MCF 10A (cell line): ENCODE measurements around the gene CTAGE1. TPM values are rescaled to one million over a fixed set of nuclear protein-coding genes. Genes with fewer than 3 reads are reported as not detected.
"Not testable (repeated sequence)": the region's sequence is repeated elsewhere in the genome, so short reads cannot be mapped to it uniquely, and the experiment has no call there.

Experiments
- BruUV-seq: library from RNA; stranded (reverse); fragments of 400-500 nt; replicated peaks from 2 replicates; lab custom pipeline; 2021; lab: Mats Ljungman, UMichigan
- CTCF ChIA-PET: fragments of 300-600 bp; sonication (Branson Sonifier 250); formaldehyde crosslinking; extraction: SDS; loops from one replicate; lab custom pipeline; 2021; ENCODE audit warnings: antibody characterized with exemption, inconsistent platforms; lab: Yijun Ruan, JAX
- POLR2A ChIA-PET: fragments of 300-600, 350-650 bp; sonication (Branson Sonifier 250); formaldehyde crosslinking; extraction: SDS; loops from one replicate; lab custom pipeline; 2020; ENCODE audit warnings: antibody characterized with exemption, inconsistent platforms; lab: Yijun Ruan, JAX
- DNase-seq: peaks from one replicate; pipeline ENCODE4 v3.0.0-alpha.2; 2018; ENCODE audit not compliant: unreplicated experiment
- H3K27ac Mint-ChIP-seq: one replicate; pipeline ENCODE4 v1.8.0; 2022; ENCODE audit warnings: mild to moderate bottlenecking, low read depth, mixed read lengths; ENCODE audit not compliant: unreplicated experiment
- H3K27me3 Mint-ChIP-seq: one replicate; pipeline ENCODE4 v1.8.0; 2022; ENCODE audit warnings: mixed read lengths; ENCODE audit not compliant: insufficient read depth, unreplicated experiment
- H3K36me3 Mint-ChIP-seq: one replicate; pipeline ENCODE4 v1.8.0; 2022; ENCODE audit warnings: mild to moderate bottlenecking, moderate library complexity, mixed read lengths; ENCODE audit not compliant: insufficient read depth, unreplicated experiment
- H3K4me1 Mint-ChIP-seq: one replicate; pipeline ENCODE4 v1.8.0; 2022; ENCODE audit warnings: mixed read lengths; ENCODE audit not compliant: insufficient read depth, unreplicated experiment
- H3K4me3 Mint-ChIP-seq: one replicate; pipeline ENCODE4 v1.8.0; 2022; ENCODE audit warnings: mild to moderate bottlenecking, moderate library complexity, mixed read lengths; ENCODE audit not compliant: unreplicated experiment
- H3K9me3 Mint-ChIP-seq: one replicate; pipeline ENCODE4 v1.8.0; 2022; ENCODE audit warnings: mixed read lengths; ENCODE audit not compliant: unreplicated experiment
- CTCF ChIP-seq: fragments of 200-600 bp; IDR thresholded peaks from one replicate; pipeline ENCODE4 v1.8.0; 2022; ENCODE audit warnings: antibody characterized with exemption, mild to moderate bottlenecking; ENCODE audit not compliant: unreplicated experiment
- intact Hi-C: fragments of 100-400 bp; cut with micrococcal nuclease; formaldehyde crosslinking; loops from 2 replicates; pipeline ENCODE4 v1.14.1; 2022
- total RNA-seq: library from RNA; stranded (reverse); gene quantifications from 2 replicates; pipeline ENCODE4 v1.2.3, GENCODE V29; 2022

CTAGE1 gene
- total RNA-seq, 1 experiment from 2014 or later = not detected

- no peaks in the 10 kb centered on the region for H3K4me1 Mint-ChIP-seq
- CTCF ChIA-PET = interaction anchor here (0.7 kb wide), 1 partner anchor 415 kb away, joined by 3 read pairs; no protein-coding TSS in a partner anchor
- intact Hi-C loops = no loop called here
- H3K36me3 Mint-ChIP-seq = no peaks in the 10 kb centered on the region
- POLR2A ChIA-PET = interaction anchor here (0.6 kb wide), 1 partner anchor 21 kb away, joined by 3 read pairs; no protein-coding TSS in a partner anchor
- H3K9me3 Mint-ChIP-seq = no peaks in the 10 kb centered on the region
- BruUV-seq = no TSS peak
- no peak for DNase-seq
- no peak overlapping the region for H3K27ac Mint-ChIP-seq
- H3K4me3 Mint-ChIP-seq = no peak overlapping the region
- no peak for TF ChIP-seq CTCF
- no peaks in the 10 kb centered on the region for H3K27me3 Mint-ChIP-seq
Measured at GRCh38 chr18:22398464-22398863, 19.3 kb downstream of the CTAGE1 start.

- Mint-ChIP-seq H3K36me3 (no peaks in the 10 kb centered on the region), H3K27me3 (no peaks in the 10 kb centered on the region), H3K27ac (no peak overlapping the region), H3K4me3 (no peak overlapping the region), H3K4me1 (peaks cover 11% of the 10 kb centered on the region), H3K9me3 (no peaks in the 10 kb centered on the region)
- BruUV-seq = no TSS peak
- no peak for TF ChIP-seq CTCF
- CTCF ChIA-PET = no interaction called here
- intact Hi-C loops = no loop called here
- DNase-seq = no peak
- POLR2A ChIA-PET = no interaction called here
Measured at GRCh38 chr18:22394428-22394827, 23.3 kb downstream of the CTAGE1 start.

DNA sequence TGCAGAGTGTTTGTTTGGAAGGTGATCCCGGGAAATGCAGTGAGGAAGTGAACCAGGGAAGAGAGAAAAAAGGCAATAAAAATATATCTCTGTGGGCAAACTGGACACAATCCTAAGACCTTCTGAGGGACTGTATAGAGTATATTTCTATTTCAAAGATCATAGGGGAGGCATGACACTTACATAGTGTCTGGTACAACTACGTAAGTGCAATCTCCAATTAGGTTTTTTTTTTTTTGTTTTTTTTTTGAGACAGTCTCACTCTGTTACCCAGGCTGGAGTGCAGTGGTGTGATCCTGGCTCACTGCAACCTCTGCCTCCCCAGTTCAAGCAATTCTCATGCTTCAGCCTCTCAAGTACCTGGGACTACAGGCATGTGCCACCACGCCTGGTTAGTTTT is 24.6 kb downstream of the CTAGE1 start:
- H3K27me3 Mint-ChIP-seq, H3K27ac Mint-ChIP-seq, DNase-seq, H3K4me3 Mint-ChIP-seq, BruUV-seq, POLR2A ChIA-PET, CTCF ChIA-PET, H3K36me3 Mint-ChIP-seq, H3K9me3 Mint-ChIP-seq, intact Hi-C loops: not testable (repeated sequence)
- peaks cover 11% of the 10 kb centered on the region for H3K4me1 Mint-ChIP-seq

- intact Hi-C loops = loop anchor here (1.0 kb wide), 1 partner anchor 75 kb away; no protein-coding TSS in a partner anchor
- ChIA-PET CTCF (interaction anchor here (0.8 to 1.2 kb wide), 2 partner anchors 11 to 394 kb away, joined by 3 to 6 read pairs; no protein-coding TSS in a partner anchor), POLR2A (interaction anchor here (1.0 kb wide), 1 partner anchor 178 kb away, joined by 4 read pairs; no protein-coding TSS in a partner anchor)
- BruUV-seq = no TSS peak
- Mint-ChIP-seq H3K4me1 (peaks cover 11% of the 10 kb centered on the region), H3K27ac (peak overlapping the region; percentile 25), H3K36me3 (no peaks in the 10 kb centered on the region), H3K4me3 (no peak overlapping the region), H3K9me3 (no peaks in the 10 kb centered on the region), H3K27me3 (no peaks in the 10 kb centered on the region)
- no peak for TF ChIP-seq CTCF
- peak; percentile 90 for DNase-seq
Measured at GRCh38 chr18:22391407-22392345, 26.0 kb downstream of the CTAGE1 start.
